Measurements from ENCODE around the gene SIAE.
A peak's percentile ranks its signal among the peaks of the same experiment; 100 is the strongest.

Gene SIAE

GRCh38 chr11:124600621-124601320, 72.8 kb downstream of the SIAE start:
- TF ChIP-seq CTCF (IDR thresholded peaks at IDR 0.05; ENCODE audit: low read depth, low read length), result no peak
- H3K4me3 ChIP-seq (ENCODE audit: low read depth, low read length), result no peak overlapping the region

- no peak overlapping the region for H3K4me3 ChIP-seq (ENCODE audit: low read depth, low read length)
- no peak for TF ChIP-seq CTCF (IDR thresholded peaks at IDR 0.05; ENCODE audit: low read depth, low read length)
These were observed 75.9 kb downstream of the SIAE start for GRCh38 chr11:124597626-124598025.

- no peak overlapping the region for H3K4me3 ChIP-seq (ENCODE audit: low read depth, low read length)
- TF ChIP-seq CTCF (IDR thresholded peaks at IDR 0.05; ENCODE audit: low read depth, low read length), result no peak
These were observed 78.2 kb downstream of the SIAE start for GRCh38 chr11:124595302-124595701.

- no peak overlapping the region for H3K4me3 ChIP-seq (ENCODE audit: low read depth, low read length)
- no peak for TF ChIP-seq CTCF (IDR thresholded peaks at IDR 0.05; ENCODE audit: low read depth, low read length)
These were observed 80.9 kb downstream of the SIAE start for GRCh38 chr11:124592627-124593026.

GRCh38 chr11:124591430-124591829, 82.1 kb downstream of the SIAE start:
- TF ChIP-seq CTCF (IDR thresholded peaks at IDR 0.05; ENCODE audit: low read depth, low read length), result no peak
- no peak overlapping the region for H3K4me3 ChIP-seq (ENCODE audit: low read depth, low read length)

DNA sequence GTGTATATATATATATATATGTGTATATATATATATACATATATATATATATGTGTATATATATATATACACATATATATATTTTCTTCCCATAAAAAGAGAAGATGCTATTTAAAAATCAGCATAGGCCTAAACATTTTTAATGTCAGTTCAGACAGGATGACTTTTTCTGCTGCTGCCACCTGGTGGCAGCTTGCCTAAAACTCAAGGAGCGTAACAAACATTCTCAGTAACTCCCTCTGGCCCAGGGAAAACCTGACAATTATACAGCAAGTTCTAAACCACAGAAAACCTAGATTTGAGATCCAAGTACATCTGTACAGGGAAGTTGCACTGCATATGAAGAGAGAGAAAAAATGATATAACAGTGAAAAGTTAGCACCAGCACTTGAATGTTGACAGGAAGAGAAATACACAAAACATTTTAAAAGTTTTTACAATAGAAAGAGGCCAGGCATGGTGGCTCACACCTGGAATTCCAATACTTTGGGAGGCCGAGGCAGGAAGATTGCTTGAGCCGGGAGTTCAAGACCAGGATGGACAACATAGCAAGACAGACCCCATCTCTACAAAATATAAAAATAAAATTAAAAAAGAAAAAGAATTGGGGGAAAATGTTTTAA, 87.2 kb downstream of the SIAE start:
- TF ChIP-seq CTCF (IDR thresholded peaks at IDR 0.05; ENCODE audit: low read depth, low read length), result peak; percentile 51
- no peak overlapping the region for H3K4me3 ChIP-seq (ENCODE audit: low read depth, low read length)

DNA sequence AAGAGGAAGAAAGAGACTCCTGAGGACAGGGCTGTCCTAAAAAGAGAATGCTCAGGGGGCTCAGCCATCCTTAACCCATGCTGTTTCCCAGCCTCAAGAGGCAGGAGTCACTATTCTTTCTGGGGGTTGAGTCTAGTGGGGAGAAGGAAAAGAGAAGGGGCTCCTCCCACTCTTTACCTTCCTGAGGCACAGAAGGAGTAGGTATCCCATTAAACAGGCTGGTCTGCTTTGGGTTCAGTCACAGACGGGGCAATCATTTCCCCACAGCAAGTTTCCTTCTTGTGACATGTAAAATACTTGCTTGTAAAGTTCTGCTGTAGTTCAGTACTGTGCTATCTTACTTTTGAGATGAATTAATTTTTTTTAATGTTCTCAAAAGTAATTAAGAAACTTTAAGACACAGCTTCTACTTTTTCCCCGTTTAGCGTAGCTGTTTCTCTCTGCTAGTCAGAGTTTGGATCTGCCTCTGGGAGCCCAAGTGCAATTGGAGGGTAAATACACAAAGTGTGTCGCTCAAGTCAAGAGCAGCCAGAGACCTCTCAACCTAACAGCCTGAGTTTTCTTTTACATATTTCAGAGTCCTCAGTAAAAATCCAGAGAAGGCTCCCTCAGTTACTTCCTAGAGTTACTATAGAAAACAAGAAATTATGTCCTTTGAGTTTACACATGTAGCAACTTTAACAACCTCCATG, 88.7 kb downstream of the SIAE start:
- TF ChIP-seq CTCF (IDR thresholded peaks at IDR 0.05; ENCODE audit: low read depth, low read length), result no peak

More for the DNA sequence above, 88.7 kb downstream of the SIAE start:
- no peak overlapping the region for H3K4me3 ChIP-seq (ENCODE audit: low read depth, low read length)
